K562 (cell line): ENCODE measurements around the gene LGALS3. TPM values are rescaled to one million over a fixed set of nuclear protein-coding genes. Genes with fewer than 3 reads are reported as not detected.

Experiments
- CEBPZ ChIP-seq: fragments of 150-350 bp; IDR thresholded peaks from 2 replicates; pipeline ENCODE4 v1.6.1; 2014; ENCODE audit warnings: low read depth, mild to moderate bottlenecking, low read length, borderline replicate concordance
- CREBBP ChIP-seq: IDR thresholded peaks from one replicate; pipeline ENCODE4 v1.6.1; 2012; ENCODE audit warnings: low read depth, mild to moderate bottlenecking, control low read depth, inconsistent platforms, low read length
- ZNF23 ChIP-seq: fragments of 250-450 bp; sonication (Bioruptor Pico); IDR thresholded peaks from 2 replicates; pipeline ENCODE4 v1.4.0; 2020; ENCODE audit warnings: mild to moderate bottlenecking
- ZNF3 ChIP-seq: fragments of 250-450 bp; sonication (Bioruptor Pico); IDR thresholded peaks from 2 replicates; pipeline ENCODE4 v1.5.0; 2021; ENCODE audit warnings: mild to moderate bottlenecking, moderate library complexity
- ZNF57 ChIP-seq: fragments of 450-650 bp; formaldehyde crosslinking; IDR thresholded peaks from 2 replicates; pipeline ENCODE4 v1.4.0; 2020; ENCODE audit warnings: mild to moderate bottlenecking, moderate library complexity
- polyA plus RNA-seq, 8 experiments: library from polyadenylated mRNA; depleted of rRNA in 4 of 8; stranded (reverse) in 5 of 8; unstranded in 3 of 8; fragments of >200 nt; fragmentation: Nextera tagmentation in 2 of 8; fragmentation: Illumina TruSeq in 1 of 8; extraction: Ambion mirVana in 2 of 8; extraction: Trizol in 1 of 8; gene quantifications; 2 replicates each; pipeline versions ENCODE4 v1.2.1 to v1.2.3, GENCODE V29; 2011 to 2014; ENCODE audit warnings: inconsistent platforms in 1 of 8, missing spikeins in 1 of 8
- total RNA-seq, 7 experiments: library from RNA; depleted of rRNA in 6 of 7; stranded (reverse); fragments of >200 nt in 6 of 7; fragmentation: Illumina TruSeq in 2 of 7; extraction: Trizol in 2 of 7; gene quantifications; 2 replicates each; pipeline versions ENCODE4 v1.2.1 to v1.2.3, GENCODE V29; 2011 to 2021; ENCODE audit warnings: low replicate concordance in 1 of 7
- TF ChIP-seq, protein P1 (sequence below), 2 experiments: fragments of 200-800 bp in 1 of 2; sonication (Bioruptor generic) in 1 of 2; sonication (generic) in 1 of 2; formaldehyde crosslinking in 1 of 2; IDR thresholded peaks in 1 of 2; conservative IDR thresholded peaks in 1 of 2; 2 replicates each; pipeline versions ENCODE4 v1.5.0 to v1.6.1; 2016 to 2020; ENCODE audit warnings: missing compliant biosample characterization in 1 of 2, missing genetic modification characterization in 1 of 2, missing genetic modification reagents in 1 of 2

The LGALS3 gene
- total and polyA plus RNA-seq, 9 of the 15 experiments (the other 6 are each of a cell fraction or from before 2014, with no cell fraction given), result 0.04 to 1.9 (median 1.1) TPM

DNA sequence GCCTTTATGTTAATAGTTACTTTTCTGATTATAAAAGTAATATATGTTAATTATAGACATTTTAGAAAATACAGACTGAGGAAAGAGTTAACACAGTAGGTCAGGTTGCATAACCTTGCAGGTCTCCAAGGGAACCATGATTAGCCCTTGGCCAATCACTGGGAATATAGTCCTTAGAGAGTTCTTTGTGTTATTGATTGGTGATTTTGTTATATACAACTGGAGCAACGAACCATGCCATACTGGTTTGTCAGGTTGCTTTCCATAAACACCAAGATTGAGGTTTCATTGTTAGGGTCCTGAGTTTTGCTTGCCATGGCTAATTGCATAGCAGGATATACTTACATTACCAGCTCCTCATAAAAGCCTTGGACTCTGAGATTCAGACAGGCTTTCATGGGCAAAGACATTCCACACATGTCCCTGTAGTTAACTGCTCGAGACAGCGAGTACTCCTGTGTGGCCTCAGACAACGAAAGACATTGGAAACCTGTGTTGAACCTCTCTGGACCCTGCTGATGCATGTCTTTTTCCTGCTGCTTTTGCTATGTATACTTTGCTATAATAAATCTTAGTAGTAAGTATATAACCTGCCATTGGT, 43.9 kb upstream of the LGALS3 start (continued):
- TF ChIP-seq CEBPZ (no peak), ZNF23 (CRISPR knock-in tag) (no peak), ZNF57 (CRISPR knock-in tag) (no peak), CREBBP (no peak), ZNF3 (no peak)
- TF ChIP-seq, protein P1, sequence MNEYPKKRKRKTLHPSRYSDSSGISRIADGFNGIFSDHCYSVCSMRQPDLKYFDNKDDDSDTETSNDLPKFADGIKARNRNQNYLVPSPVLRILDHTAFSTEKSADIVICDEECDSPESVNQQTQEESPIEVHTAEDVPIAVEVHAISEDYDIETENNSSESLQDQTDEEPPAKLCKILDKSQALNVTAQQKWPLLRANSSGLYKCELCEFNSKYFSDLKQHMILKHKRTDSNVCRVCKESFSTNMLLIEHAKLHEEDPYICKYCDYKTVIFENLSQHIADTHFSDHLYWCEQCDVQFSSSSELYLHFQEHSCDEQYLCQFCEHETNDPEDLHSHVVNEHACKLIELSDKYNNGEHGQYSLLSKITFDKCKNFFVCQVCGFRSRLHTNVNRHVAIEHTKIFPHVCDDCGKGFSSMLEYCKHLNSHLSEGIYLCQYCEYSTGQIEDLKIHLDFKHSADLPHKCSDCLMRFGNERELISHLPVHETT (CRISPR knock-in tag; conservative IDR thresholded peaks at IDR 0.05 in 1 of 2, IDR thresholded peaks at IDR 0.05 in 1 of 2), result no peak
